Adrenal gland (tissue), 5 donors: ENCODE data around the gene ZDBF2.

Experiments used
- POLR2A ChIP-seq, 2 donors: fragments of 450-650 bp; IDR thresholded peaks; one replicate each; pipeline ENCODE4 v1.6.1; 2017; ENCODE audit warnings: antibody characterized with exemption in 2 of 2, mild to moderate bottlenecking in 2 of 2, moderate library complexity in 1 of 2
- TF ChIP-seq, protein P1 (sequence below), 6 experiments: fragments of 450-650 bp in 4 of 6; fragments of 200-600 bp in 2 of 6; sonication (generic) in 1 of 6; IDR thresholded peaks; 1 replicate in 5 of 6; 2 replicates in 1 of 6; pipeline versions ENCODE4 v1.5.1 to v1.8.0; 2016 to 2021; ENCODE audit warnings: antibody characterized with exemption in 6 of 6, mild to moderate bottlenecking in 2 of 6, moderate library complexity in 1 of 6
- donor health status: DM: no; HTN: no; CAD: no.

DNA sequence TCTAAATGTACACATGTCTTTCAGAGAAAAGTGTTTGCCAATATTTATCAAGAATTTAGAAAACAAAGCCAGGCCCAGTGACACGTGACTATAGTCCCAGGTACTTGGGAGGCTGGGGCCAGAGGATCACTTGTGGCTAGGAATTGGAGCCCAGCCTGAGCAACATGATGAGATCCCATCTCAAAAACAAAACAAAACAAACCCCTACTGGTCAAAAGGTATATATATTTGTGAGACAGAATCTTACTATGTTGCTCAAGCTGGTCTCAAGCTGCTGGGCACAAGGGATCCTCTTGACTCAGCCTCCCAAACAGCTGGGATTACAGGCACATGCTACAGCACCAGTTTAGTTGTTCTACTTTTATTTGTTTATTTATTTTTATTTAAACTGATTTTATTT, 79.2 kb downstream of the ZDBF2 start:
- TF ChIP-seq, protein P1, sequence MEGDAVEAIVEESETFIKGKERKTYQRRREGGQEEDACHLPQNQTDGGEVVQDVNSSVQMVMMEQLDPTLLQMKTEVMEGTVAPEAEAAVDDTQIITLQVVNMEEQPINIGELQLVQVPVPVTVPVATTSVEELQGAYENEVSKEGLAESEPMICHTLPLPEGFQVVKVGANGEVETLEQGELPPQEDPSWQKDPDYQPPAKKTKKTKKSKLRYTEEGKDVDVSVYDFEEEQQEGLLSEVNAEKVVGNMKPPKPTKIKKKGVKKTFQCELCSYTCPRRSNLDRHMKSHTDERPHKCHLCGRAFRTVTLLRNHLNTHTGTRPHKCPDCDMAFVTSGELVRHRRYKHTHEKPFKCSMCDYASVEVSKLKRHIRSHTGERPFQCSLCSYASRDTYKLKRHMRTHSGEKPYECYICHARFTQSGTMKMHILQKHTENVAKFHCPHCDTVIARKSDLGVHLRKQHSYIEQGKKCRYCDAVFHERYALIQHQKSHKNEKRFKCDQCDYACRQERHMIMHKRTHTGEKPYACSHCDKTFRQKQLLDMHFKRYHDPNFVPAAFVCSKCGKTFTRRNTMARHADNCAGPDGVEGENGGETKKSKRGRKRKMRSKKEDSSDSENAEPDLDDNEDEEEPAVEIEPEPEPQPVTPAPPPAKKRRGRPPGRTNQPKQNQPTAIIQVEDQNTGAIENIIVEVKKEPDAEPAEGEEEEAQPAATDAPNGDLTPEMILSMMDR (IDR thresholded peaks at IDR 0.05): no peak
- no peak for TF ChIP-seq POLR2A (IDR thresholded peaks at IDR 0.05)
